NCI-H1092 (cell line): ENCODE measurements around the gene SERPINB4.

ENCODE experiments used
- DNase-seq: peaks from one replicate; lab custom pipeline; 2025; lab: John Stamatoyannopoulos, UW

SERPINB4 gene

DNA sequence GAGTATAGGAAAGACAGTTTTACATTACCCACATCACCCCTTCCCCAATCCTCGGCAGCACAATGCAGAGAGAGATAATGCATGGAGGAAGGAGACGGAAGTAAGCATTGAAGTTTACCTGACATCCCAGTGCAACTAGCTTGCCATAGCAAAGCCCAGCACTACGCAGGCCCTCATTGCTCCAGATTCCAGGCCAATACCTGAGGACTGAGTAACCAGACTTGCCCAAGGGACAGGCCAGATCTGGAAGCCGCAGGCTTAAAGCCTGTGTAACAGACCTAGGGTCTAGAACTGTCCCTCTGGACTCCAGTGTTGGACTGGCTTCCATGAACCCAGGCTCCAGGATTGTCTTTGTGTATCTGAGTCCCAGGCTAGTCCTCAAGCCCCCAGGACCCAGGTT, 17.6 kb downstream of the SERPINB4 start:
- no peak for DNase-seq

- no peak for DNase-seq
Observed at GRCh38 chr18:63624863-63625262, 19.2 kb downstream of the SERPINB4 start.

GRCh38 chr18:63619661-63620060, 24.4 kb downstream of the SERPINB4 start:
- DNase-seq, result no peak

GRCh38 chr18:63617915-63618234, 26.2 kb downstream of the SERPINB4 start:
- no peak for DNase-seq

DNA sequence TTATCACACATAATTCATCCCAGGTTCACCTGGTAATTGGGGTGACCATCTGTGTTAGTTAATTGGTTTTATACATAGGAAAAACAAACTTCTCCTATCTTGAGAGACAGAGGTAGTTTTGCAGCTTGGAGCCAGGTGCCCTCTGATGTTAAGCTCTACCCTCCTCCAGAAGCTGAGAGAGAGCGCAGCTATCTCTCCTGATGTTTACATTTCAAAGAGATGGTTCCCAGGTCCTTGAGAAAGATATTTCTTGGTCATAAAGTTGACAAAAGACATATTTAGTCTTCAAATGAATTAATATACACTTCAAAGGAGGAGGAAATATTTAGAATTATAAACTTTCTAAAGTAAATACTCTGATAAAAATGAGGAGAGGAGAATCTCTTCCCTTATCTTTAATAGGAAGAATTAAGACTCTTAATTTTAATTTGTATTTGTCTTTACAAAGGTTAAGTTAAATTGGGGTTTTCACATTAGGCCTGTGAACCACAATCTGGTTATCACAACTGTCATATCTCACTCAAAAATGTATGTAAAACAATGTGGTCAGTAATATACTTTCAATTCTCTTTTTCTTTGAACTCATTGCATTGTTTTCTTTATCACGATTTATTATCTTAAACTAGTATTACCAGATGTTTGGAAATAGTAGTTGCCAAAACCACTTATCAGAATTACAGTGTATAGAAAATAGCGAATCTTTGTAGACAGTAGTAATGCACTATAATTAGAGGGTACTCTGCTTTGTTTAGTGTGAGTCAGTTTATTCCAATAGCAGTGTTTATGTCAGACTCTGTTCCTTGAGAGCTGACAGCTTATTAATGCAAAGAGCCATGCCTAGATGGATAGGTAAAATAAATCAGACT, 26.8 kb downstream of the SERPINB4 start:
- peak; percentile 82 for DNase-seq

GRCh38 chr18:63613420-63613819, 30.6 kb downstream of the SERPINB4 start:
- DNase-seq, result no peak

GRCh38 chr18:63606526-63606925, 37.5 kb downstream of the SERPINB4 start:
- no peak for DNase-seq

DNA sequence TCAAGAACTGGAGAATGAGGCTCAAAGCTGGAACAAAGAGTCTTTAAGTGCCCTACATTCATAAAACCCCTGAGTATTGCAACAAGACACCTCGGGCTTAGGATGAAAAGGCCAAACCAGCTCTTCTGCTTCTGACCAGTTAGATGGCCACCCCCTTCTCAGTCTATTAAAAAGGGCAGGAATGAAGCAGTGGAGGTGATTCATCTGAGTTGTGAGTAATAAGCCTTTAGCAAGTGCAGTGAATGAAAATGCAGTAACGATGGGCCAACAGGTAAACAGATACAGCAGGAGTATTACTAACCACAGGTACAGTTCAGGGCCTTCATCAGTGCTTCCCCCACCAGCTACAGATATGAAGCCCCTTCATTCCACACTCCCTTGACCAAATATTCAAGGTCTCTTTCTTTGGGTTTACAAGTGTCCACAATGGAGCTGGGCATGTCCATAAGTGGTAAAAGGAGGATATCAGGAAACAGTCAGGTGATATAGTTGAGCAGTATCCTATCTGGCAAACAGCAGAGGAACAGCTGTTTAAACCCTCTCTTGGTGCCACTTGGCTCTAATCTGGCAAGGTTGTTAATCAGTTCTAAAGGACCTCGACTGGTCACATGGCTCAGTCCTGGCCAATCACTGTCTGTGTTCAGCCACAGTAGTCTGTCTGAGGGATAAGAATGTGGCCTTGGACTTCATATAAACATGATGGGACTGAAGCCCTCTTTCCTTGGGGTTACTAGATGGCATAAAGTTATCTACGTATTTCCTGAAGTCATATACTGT, 39.1 kb downstream of the SERPINB4 start:
- peak; percentile 6 for DNase-seq

- no peak for DNase-seq
Observed at GRCh38 chr18:63603772-63604171, 40.3 kb downstream of the SERPINB4 start.

- no peak for DNase-seq
Observed at GRCh38 chr18:63603355-63603754, 40.7 kb downstream of the SERPINB4 start.

DNA sequence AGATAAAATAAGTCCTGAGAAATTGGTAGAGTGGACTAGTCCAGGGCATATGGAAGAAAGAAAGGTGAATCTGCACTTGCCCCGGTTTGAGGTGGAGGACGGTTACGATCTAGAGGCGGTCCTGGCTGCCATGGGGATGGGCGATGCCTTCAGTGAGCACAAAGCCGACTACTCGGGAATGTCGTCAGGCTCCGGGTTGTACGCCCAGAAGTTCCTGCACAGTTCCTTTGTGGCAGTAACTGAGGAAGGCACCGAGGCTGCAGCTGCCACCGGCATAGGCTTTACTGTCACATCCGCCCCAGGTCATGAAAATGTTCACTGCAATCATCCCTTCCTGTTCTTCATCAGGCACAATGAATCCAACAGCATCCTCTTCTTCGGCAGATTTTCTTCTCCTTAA, 47.1 kb downstream of the SERPINB4 start:
- no peak for DNase-seq

GRCh38 chr18:63592471-63592870, 51.6 kb downstream of the SERPINB4 start:
- DNase-seq, result no peak

DNA sequence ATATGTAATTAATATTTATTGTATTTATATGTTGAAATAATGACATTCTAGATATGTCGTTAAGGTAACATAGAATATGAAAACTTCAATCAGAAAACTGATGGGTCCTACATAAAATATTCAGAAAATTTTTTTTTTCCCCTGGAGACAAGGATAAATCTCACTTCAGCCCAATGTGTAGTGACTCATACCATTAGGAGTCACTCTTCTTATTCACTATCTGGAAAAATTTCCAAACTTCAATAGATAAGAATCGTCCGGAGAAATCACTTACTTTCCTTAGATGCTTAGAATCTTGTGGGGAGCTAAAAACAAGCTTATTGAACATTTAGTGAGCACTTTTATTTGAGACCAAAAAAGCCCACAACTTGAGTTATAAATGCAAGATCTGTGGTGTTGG, 52.3 kb downstream of the SERPINB4 start:
- DNase-seq, result no peak

DNA sequence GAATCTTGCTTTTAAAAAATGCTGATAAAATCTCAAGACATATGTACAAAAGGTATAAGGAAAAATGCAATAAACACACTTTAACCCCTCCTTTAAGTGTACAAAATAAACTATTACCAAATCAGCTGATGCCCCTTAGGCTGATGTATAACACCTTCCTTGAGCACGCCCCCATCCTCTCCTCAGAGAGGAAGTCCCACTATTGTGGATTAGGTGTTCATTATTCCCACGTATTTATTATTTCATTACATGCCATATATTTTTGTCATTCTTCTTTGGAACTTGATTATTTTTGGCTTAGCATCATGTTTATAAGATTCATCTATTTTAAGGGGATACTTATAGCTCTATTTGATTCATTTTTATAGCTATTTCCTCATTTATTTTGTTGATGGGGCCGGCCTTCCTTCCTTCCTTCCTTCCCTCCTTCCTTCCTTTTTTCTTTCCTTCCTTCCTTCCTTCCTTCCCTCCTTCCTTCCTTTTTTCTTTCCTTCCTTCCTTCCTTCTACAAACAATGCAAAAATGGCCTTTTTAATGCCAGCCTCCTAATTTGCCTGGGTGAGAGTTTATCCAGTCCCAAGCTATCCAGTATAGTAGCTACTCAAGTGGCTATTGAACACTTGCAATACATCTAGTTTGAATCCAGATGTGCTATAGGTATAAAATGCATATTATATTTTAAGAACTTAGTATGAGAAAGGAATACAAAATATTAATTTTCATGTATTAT, 52.9 kb downstream of the SERPINB4 start:
- DNase-seq, result no peak

DNA sequence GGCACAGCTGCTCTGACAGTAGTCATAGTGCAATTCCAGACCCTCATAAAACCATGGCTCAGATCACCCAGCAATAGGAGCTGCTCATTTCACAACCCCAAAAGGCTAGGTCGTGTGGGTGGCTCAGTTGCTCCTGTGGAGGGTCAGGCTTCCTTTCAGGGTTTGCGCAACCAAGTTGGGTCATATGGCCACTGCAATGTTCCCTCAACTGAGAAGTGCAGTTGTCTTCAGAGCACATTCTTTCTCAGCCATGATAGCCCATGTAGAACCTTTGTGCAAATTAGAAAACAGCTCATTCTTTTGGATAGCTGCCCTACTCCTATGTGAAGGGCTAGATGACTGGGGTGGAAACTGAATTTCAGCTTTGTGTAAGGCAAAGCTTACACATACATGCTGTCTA, 53.7 kb downstream of the SERPINB4 start:
- no peak for DNase-seq

DNA sequence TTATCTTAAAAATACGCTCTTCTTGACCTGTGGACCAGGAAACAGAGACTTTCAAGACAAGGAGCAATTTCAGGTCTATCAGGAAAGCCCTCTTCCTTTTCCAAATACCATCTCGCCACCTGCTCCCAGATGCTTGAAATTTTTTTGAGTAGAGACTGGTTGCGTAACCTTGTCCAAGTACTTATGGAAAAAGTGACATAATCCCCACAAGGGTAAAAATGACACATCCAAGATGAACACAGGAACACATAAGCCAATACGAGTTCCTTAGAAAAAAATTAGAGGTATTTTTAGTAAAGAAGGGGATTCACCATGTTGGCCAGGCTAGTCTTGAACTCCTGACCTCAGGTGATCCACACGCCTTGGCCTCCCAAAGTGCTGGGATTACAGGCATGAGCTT, 55.1 kb downstream of the SERPINB4 start:
- DNase-seq, result no peak
